NCI-H1092 (cell line): ENCODE results near the gene MYLK2.
"Not testable (repeated sequence)": the region's sequence is repeated elsewhere in the genome, so short reads cannot be mapped to it uniquely, and the experiment has no call there.

ENCODE experiments used
- DNase-seq: peaks from one replicate; lab custom pipeline; 2025; lab: John Stamatoyannopoulos, UW

Gene MYLK2

DNA sequence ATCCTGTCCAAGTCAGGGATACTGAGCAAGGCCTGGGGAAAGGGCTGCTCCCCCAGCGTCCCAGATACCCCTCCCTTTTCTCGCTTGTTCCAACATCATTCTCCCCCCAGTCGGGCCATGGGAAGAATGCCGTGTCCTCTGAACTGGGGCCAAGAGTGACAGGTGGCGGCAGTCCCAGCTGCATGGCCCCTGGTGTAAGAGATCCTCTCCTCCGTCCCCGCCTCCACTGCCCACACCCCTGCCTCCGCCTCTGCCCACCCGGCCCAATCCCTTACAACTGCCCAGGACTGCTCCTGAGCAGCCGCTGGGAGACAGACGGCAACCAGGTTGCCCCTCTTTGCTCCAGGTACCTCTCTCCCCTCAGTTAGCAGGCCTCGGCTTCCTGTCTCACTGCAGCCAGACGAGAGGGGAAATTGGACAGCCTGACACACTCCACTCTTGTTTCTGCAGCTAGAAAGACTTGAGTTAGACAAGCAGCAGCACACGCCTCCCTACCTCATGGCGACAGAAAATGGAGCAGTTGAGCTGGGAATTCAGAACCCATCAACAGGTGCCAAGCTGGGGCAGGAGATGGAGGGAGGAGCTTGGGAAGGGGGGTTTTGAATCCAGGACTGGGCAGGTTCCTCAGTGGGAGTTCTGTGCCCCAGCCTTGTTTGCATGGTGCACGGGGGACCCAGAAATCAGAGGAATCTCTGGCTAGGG, at the start of gene MYLK2:
Gene MYLK2 (plus strand): TSS at position 274 of the 702 bp plus-strand sequence. CDS start 225 bp downstream, at position 499.
- DNase-seq, result peak; percentile 66

DNA sequence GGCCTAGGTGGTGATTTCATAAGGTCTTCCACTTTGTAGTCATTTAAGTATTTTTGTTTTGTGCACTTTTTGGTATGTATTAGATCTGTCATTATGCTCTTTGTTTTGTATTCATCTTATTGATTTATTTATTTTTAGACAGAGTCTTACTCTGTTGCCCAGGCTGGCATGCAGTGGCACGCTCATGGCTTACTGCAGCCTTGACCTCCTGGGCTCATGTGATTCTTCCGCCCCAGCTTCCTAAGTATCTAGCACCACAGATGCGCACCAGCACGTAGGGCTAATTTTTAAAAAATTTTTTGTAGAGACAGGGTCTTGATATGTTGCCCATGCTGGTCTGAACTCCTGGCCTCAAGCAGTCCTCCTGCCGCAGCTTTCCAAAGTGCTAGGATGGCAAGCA, 49.5 kb upstream of the MYLK2 start:
- DNase-seq, result no peak

DNA sequence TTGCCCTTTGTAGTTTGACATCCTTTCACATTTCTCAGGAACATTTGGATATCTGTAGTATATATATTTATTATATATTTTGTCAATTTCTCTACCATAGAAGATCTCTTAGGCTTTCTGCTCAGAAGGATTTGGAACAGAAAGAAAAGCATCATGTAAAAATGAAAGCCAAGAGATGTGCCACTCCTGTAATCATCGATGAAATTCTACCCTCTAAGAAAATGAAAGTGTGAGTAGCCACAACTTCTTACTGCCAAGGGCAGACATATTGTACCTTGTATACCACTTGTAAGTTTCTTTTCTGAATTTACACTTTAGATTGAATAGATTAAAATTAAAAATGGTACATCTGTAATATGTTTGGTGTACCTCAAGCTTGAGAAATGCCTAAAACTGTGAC, 48.9 kb upstream of the MYLK2 start:
- no peak for DNase-seq

DNA sequence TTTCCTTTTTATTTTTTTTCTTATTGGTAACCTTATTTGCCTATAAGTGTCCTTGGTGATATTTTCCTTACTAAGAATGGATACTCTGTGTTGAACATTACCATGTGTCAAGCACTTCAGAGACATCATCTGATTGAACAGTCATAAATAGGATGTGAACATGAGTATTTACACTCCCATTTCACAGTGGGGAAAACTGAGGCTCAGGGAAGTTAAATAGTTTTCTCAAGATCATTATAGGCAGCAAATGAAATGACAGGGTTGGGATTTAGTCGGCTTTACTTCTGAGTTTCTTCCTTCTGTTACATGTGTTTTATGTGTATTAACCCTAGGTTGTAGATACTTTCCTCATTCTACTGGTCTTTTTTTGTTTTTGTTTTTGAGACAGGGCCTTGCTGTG, 44.7 kb upstream of the MYLK2 start:
- no peak for DNase-seq

DNA sequence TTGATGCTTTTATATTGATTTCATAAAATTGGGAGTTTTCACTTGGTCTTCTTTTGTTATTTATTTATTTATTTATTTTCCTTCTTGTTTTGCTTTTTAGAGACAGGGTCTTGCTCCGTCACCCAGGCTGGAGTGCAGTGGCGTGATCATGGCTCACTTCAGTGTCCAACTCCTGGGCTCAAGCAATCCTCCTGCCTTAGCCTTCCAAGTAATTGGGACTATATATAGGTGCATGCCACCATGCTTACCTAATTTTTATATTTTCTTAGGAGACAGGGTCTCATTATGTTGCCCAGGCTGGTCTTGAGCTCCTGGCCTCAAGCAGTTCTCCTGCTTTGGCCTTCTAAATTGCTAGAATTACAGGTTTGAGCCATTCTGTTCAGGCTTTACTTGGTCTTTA, 38.3 kb upstream of the MYLK2 start:
- DNase-seq, result no peak

DNA sequence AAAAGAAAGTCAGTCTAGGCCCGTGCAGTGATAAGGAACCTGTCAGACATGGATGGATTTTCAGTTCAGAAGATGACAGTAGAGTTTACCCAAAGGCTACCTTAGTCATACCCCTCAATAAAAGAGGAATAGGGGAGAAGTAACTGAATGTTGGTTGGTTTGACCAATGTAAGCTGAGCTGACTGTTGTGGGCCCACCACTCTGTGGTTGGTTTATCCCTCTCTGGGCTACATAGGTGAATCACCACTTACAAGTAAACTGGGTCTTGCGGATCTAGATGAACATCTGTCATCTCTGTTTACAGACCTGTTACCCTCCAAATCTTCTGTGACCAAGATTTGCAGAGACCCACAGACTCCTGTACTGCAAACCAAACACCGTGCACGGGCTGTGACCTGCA, 37.2 kb upstream of the MYLK2 start:
- no peak for DNase-seq

- no peak for DNase-seq
Observed at GRCh38 chr20:31784354-31785044, 34.7 kb upstream of the MYLK2 start.

- no peak for DNase-seq
Observed at GRCh38 chr20:31785089-31785488, 34.1 kb upstream of the MYLK2 start.

DNA sequence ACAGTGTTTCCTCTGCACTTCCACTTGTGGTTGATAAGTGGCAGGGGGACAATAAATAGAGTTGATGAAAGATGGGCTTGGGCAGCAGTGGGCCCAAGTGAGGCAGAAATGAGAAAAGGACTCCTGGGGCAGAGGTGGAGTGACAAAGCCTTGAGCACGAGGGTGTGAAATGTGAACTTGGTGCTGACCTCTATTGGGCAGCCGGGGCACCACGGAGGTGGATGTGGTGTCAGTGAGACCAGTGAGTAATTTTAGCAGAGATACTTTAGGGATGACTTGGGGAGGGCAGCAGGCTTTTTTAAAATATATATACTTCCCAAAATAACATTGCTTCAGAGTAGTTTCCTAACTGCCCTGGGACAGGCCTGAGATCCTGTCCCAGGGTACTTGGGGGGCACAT, 30.6 kb upstream of the MYLK2 start:
- DNase-seq, result no peak

DNA sequence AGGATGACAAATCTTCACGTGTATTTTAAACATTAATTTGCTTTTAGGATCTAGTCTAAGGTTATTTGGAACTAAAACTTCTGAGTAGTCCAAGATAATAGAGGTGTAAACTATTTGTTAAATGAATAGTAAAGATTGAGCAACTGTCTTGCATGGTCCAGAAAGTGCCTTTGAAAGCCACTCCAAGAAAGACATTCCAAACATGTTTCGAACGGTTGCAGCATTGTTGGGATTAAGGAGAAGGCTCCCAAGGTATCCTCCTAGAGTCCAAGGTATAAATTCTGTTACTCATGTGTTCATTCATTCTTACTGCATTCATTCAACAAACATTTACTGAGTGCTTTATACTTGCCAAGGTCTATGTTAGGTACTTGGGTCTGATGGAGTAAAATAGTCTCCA, 28.8 kb upstream of the MYLK2 start:
- DNase-seq, result no peak

DNA sequence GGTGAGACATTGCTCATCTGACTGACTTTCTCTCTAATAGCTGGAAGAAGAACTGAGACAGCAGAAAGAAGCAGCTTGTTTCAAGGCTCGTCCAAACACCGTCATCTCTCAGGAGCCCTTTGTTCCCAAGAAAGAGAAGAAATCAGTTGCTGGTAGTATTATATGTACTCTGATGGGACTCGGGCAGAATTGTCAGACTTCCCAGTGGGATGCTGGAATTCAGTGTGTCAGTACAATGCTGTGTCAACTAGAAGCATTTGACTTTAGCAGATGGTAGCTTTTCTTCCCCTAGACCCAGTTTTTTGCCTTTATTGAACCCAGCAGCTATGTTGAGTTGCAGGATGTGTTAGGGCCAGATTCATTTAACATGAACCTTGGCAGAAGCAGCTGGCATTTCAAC, 21.8 kb upstream of the MYLK2 start:
- DNase-seq, result no peak

- DNase-seq, result no peak
Observed at GRCh38 chr20:31801508-31801907, 17.6 kb upstream of the MYLK2 start.

DNA sequence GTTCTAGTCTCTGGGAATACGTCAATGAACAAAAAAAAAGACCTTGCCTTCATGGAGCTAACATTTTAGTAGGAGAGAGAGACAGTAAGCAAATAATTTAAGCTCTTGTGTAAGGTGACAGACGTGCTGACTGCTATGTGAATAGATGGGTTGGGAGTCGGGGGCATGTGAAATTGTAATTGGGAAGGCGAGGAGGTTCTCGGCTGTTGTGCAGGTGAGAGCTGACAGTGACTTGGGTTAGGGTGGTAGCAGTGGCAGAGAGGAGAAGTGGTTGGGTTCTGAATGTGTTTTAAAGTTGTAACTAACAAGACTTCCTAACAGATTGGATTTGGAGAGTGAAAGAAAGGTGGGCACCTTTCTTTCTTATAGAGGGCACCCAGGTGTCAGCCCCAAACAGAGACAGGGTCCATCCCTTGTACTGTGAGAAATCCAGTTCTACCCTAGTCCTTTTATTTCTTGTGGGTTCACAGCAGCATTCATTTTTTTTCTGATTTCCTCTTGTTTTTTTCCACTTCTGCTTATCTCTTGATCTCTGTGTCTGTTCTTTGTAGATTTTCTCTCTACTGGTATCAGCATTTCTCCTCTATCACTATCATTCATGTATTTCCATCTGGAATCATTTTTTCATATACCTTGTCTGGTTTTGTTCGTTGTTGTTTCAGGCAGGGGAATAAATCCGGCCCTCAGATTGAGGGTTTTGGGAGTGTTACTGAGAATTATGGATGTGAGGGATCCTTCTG, 15.4 kb upstream of the MYLK2 start:
- DNase-seq, result no peak

DNA sequence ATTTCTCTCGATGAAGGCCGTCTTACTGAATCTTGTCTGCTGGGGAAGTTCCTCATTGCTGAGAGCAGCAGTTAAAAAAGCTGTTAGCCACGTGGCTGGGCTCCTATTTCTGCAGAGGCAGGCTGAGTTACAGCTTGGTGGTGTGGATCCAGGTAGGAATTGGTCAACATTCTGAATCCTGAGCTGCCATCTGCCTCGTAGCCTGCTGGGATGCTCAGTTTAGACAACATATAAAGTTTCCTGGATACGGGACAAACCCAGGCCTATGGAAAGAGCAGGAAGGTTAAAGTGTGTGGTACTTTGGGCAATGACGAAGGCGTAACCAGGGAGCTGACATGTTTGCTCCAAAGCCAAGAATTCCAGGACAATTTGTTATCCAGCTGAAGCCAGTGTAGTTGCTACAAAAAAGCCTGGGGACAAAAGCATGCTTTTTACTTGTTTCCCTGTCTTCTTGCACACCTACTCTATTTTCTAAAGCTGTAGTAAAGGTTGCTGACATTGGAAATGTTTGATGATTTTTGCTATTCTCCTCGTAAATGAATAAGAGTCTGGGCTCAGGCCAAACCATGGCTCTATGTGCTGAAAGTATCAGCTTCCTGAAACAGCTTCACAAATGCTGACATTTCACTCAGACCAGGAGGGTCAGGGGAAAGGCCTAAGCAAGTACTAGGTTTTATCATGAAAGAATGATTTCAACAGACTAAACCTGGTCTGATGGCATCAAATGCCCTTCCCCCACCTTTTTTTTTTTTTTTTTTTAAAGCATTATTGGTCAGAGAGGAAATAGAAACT, 12.4 kb upstream of the MYLK2 start:
- DNase-seq, result no peak

DNA sequence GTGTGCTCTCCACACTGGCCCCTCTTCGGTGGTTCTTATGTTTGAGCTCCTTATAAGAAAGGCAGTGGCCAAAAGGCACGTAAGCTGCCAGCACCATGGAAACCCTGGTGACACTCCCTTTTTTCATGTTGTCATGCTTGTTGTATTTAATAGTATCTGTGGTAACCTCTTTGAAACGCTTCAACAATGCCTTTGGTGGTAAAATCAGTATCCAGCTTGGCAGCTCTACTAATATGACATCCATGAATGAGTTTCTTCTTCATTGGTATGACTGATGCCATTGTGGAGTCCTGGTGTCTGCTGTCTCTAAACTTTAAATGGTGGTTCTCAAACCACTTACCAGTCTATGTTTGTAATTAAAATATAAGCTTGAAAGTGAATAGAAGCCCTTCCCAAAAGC, 10.7 kb upstream of the MYLK2 start:
- no peak for DNase-seq

- no peak for DNase-seq
Observed at GRCh38 chr20:31809661-31810060, 9.5 kb upstream of the MYLK2 start.

DNA sequence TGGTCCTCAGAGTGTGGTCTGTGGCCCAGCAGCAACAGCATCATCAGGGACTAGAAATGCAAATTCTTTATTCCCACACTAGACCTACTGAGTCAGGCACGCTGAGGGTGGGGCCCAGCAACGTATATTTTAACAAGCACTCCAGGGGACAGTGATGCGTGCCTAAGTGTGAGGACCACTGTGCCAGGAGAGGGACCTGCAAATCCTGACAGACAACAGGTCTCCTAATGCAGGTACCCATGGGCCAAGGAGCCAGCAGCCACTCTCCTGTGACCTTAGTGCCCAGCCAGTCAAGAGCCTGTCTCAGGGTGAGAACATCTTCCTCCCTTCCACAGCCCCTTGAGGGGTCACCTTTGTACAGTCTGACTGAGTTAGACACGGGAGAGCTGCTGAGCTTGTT, 8.0 kb upstream of the MYLK2 start:
- DNase-seq, result no peak

GRCh38 chr20:31811796-31812728, 7.1 kb upstream of the MYLK2 start:
- DNase-seq, result no peak

DNA sequence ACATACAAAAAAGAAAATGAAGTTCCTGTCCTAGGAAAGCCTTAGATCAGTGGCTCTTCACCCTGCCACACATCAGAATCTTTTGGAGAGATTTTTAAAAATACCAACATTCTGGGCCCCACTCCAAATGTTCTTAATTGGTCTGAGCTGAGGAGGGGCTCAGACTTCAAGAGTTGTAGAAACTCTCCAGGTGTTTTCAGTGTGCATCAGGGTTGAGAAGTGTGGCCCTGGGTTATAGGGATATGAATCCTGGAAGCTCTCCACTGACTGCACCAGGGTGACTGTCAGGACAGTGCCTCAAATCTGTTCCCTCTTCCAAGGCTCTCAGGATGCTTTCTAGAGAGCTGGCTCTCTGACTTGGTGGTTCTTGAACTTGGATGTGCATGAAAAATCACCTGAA, 5.5 kb upstream of the MYLK2 start:
- DNase-seq, result no peak

DNA sequence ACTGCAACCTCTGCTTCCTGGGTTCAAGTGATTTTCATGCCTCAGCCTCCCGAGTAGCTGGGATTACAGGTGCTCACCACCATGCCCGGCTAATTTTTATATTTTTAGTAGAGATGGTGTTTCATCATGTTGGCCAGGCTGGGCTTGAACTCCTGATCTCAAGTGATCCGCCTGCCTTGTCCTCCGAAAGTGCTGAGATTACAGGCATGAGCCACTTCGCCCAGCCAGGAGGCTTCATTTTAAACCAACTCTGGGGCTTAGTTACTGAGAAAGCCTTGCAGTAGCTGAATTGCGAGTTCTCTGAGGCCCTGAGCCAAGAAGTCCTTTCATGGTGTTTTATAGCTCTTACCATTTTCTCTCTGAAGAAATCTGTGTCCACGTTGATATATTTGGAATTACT, 5.0 kb upstream of the MYLK2 start:
- DNase-seq, result not testable (repeated sequence)
